A549 (cell line): Measurements from ENCODE around the gene CFAP46.

Experiments used
- EHMT2 ChIP-seq: fragments of 200-600 bp; sonication (generic); IDR thresholded peaks from 2 replicates; pipeline ENCODE4 v1.6.1; 2016; ENCODE audit warnings: antibody characterized with exemption, low read depth, mild to moderate bottlenecking, moderate library complexity
- EP300 ChIP-seq, 2 experiments: fragments of >200 bp; sonication (Bioruptor Twin); formaldehyde crosslinking; IDR thresholded peaks; 2 replicates in 1 of 2; 3 replicates in 1 of 2; pipeline ENCODE4 v1.6.1; 2016 to 2017
- NFE2L2 ChIP-seq: fragments of 150-350 bp; conservative IDR thresholded peaks from 2 replicates; pipeline ENCODE4 v1.6.1; 2014; ENCODE audit warnings: low read length
- POLR2A ChIP-seq: IDR thresholded peaks from 2 replicates; pipeline ENCODE4 v1.6.1; 2012; ENCODE audit warnings: mild to moderate bottlenecking, low read length
- RAD21 ChIP-seq, 2 experiments: fragments of >200 bp in 1 of 2; sonication (Bioruptor Twin) in 1 of 2; formaldehyde crosslinking in 1 of 2; IDR thresholded peaks in 1 of 2; conservative IDR thresholded peaks in 1 of 2; 2 replicates in 1 of 2; 3 replicates in 1 of 2; pipeline ENCODE4 v1.6.1; 2012 to 2018; ENCODE audit warnings: inconsistent platforms in 1 of 2
- RCOR1 ChIP-seq: fragments of 150-350 bp; IDR thresholded peaks from 2 replicates; pipeline ENCODE4 v1.6.1; 2014; ENCODE audit warnings: antibody characterized with exemption, low read length, low read depth
- RFX5 ChIP-seq: fragments of 450-650 bp; IDR thresholded peaks from 2 replicates; pipeline ENCODE4 v1.7.1; 2014; ENCODE audit warnings: antibody characterized with exemption, mild to moderate bottlenecking, moderate library complexity
- TP53 ChIP-seq: fragments of 250-450 bp; sonication (Bioruptor Pico); IDR thresholded peaks from 2 replicates; pipeline ENCODE4 v1.5.0; 2021; ENCODE audit warnings: mild to moderate bottlenecking, moderate library complexity
- ZFP36 ChIP-seq: fragments of 450-650 bp; IDR thresholded peaks from 2 replicates; pipeline ENCODE4 v1.6.1; 2014; ENCODE audit warnings: borderline replicate concordance; ENCODE audit not compliant: partially characterized antibody
- TF ChIP-seq, protein P1 (sequence below): fragments of >200 bp; sonication (Bioruptor Twin); formaldehyde crosslinking; IDR thresholded peaks from 3 replicates; pipeline ENCODE4 v1.5.1; 2016
- TF ChIP-seq, protein P2 (sequence below): IDR thresholded peaks from 2 replicates; pipeline ENCODE4 v1.6.1; 2012
- TF ChIP-seq, protein P3 (sequence below): IDR thresholded peaks from 2 replicates; pipeline ENCODE4 v1.6.1; 2012; ENCODE audit warnings: low read depth, borderline replicate concordance

- TF ChIP-seq ZFP36, result no peak
- TF ChIP-seq, protein P1, sequence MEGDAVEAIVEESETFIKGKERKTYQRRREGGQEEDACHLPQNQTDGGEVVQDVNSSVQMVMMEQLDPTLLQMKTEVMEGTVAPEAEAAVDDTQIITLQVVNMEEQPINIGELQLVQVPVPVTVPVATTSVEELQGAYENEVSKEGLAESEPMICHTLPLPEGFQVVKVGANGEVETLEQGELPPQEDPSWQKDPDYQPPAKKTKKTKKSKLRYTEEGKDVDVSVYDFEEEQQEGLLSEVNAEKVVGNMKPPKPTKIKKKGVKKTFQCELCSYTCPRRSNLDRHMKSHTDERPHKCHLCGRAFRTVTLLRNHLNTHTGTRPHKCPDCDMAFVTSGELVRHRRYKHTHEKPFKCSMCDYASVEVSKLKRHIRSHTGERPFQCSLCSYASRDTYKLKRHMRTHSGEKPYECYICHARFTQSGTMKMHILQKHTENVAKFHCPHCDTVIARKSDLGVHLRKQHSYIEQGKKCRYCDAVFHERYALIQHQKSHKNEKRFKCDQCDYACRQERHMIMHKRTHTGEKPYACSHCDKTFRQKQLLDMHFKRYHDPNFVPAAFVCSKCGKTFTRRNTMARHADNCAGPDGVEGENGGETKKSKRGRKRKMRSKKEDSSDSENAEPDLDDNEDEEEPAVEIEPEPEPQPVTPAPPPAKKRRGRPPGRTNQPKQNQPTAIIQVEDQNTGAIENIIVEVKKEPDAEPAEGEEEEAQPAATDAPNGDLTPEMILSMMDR, result no peak
- no peak for TF ChIP-seq NFE2L2
- TF ChIP-seq POLR2A, result no peak
- TF ChIP-seq, protein P2, sequence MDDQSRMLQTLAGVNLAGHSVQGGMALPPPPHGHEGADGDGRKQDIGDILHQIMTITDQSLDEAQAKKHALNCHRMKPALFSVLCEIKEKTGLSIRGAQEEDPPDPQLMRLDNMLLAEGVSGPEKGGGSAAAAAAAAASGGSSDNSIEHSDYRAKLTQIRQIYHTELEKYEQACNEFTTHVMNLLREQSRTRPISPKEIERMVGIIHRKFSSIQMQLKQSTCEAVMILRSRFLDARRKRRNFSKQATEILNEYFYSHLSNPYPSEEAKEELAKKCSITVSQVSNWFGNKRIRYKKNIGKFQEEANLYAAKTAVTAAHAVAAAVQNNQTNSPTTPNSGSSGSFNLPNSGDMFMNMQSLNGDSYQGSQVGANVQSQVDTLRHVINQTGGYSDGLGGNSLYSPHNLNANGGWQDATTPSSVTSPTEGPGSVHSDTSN, result no peak
- TF ChIP-seq, protein P3, sequence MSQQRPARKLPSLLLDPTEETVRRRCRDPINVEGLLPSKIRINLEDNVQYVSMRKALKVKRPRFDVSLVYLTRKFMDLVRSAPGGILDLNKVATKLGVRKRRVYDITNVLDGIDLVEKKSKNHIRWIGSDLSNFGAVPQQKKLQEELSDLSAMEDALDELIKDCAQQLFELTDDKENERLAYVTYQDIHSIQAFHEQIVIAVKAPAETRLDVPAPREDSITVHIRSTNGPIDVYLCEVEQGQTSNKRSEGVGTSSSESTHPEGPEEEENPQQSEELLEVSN, result no peak
- no peak for TF ChIP-seq RAD21 (conservative IDR thresholded peaks at IDR 0.05 in 1 of 2, IDR thresholded peaks at IDR 0.05 in 1 of 2)
- TF ChIP-seq TP53 (CRISPR knock-in tag), result no peak
- TF ChIP-seq EP300 (IDR thresholded peaks at IDR 0.05), result no peak
- no peak for TF ChIP-seq EHMT2
- no peak for TF ChIP-seq RCOR1
- no peak for TF ChIP-seq RFX5
These were observed 103.3 kb downstream of the CFAP46 start for GRCh38 chr10:132839061-132839460.
